GM13976 (cell line): Measurements from ENCODE around the gene TCIRG1.
"Not testable (repeated sequence)": the region's sequence is repeated elsewhere in the genome, so short reads cannot be mapped to it uniquely, and the experiment has no call there.

ENCODE experiments used
- DNase-seq: peaks from one replicate; pipeline ENCODE4 v3.0.0; 2012; ENCODE audit warnings: low spot score
- CTCF ChIP-seq: IDR thresholded peaks from 2 replicates; pipeline ENCODE4 v1.5.1; 2012; ENCODE audit warnings: borderline replicate concordance, mild to moderate bottlenecking; ENCODE audit not compliant: insufficient read depth; ENCODE audit errors: extremely low read depth, missing control alignments, control extremely low read depth
- in situ Hi-C: fragments of 300-500 bp; cut with MboI; formaldehyde crosslinking; loops from one replicate; pipeline ENCODE4 v1.12.0; 2022; ENCODE audit warnings: low sequenced_read_pairs, mixed read lengths, inconsistent platforms; ENCODE audit not compliant: unreplicated experiment

Gene TCIRG1

GRCh38 chr11:68090706-68091105 lies 51.9 kb downstream of the TCIRG1 start:
- TF ChIP-seq CTCF: no peak
- peak; percentile 41 for DNase-seq
- in situ Hi-C loops: no loop called here

- no peak for DNase-seq
- TF ChIP-seq CTCF: no peak
- in situ Hi-C loops: no loop called here
Observed at GRCh38 chr11:68092411-68092810, 53.6 kb downstream of the TCIRG1 start.

- in situ Hi-C loops: not testable (repeated sequence)
Observed at GRCh38 chr11:68092946-68093345, 54.1 kb downstream of the TCIRG1 start.

GRCh38 chr11:68093565-68093964 lies 54.7 kb downstream of the TCIRG1 start:
- no peak for DNase-seq
- no peak for TF ChIP-seq CTCF
- in situ Hi-C loops: no loop called here

More at GRCh38 chr11:68092946-68093345, 54.1 kb downstream of the TCIRG1 start:
- not testable (repeated sequence) for DNase-seq

- DNase-seq: no peak
- in situ Hi-C loops: no loop called here
- TF ChIP-seq CTCF: no peak
Observed at GRCh38 chr11:68096962-68097361, 58.1 kb downstream of the TCIRG1 start.

- no peak for TF ChIP-seq CTCF
- in situ Hi-C loops: no loop called here
- DNase-seq: no peak
Observed at GRCh38 chr11:68099057-68099456, 60.2 kb downstream of the TCIRG1 start.

- in situ Hi-C loops: no loop called here
- no peak for TF ChIP-seq CTCF
- DNase-seq: peak; percentile 48
Observed at GRCh38 chr11:68099474-68100405, 60.9 kb downstream of the TCIRG1 start.
